GM23338 (cell line): ENCODE measurements around the gene WDR77. TPM values are rescaled to one million over a fixed set of nuclear protein-coding genes. Genes with fewer than 3 reads are reported as not detected.

ENCODE experiments used
- ATAC-seq: fragments of 200-7000 bp; cut with Tn5 transposase; 3 replicates; pipeline ENCODE4 v1.9.1; 2020
- DNase-seq: peaks from one replicate; pipeline ENCODE4 v3.0.0-alpha.2; 2015; ENCODE audit warnings: low spot score
- H2AFZ ChIP-seq: fragments of 200-600 bp; sonication (generic); 2 replicates; pipeline ENCODE4 v1.8.0; 2016; ENCODE audit warnings: antibody characterized with exemption, mild to moderate bottlenecking, moderate library complexity
- H3F3A ChIP-seq: fragments of 200-600 bp; sonication (generic); replicated peaks from 2 replicates; pipeline ENCODE4 v1.8.0; 2017; ENCODE audit warnings: antibody characterized with exemption, mixed run types, low read depth
- H3K27ac ChIP-seq: fragments of 200-600 bp; sonication (generic); 2 replicates; pipeline ENCODE4 v1.6.1; 2016; ENCODE audit warnings: low read depth
- H3K27me3 ChIP-seq: fragments of 200-600 bp; sonication (generic); 2 replicates; pipeline ENCODE4 v1.8.0; 2016; ENCODE audit warnings: mild to moderate bottlenecking, mixed run types, moderate library complexity; ENCODE audit not compliant: insufficient read depth
- H3K36me3 ChIP-seq: fragments of 200-600 bp; sonication (generic); 2 replicates; pipeline ENCODE4 v1.8.0; 2016; ENCODE audit warnings: mild to moderate bottlenecking; ENCODE audit not compliant: insufficient read depth
- H3K4me1 ChIP-seq: fragments of 200-600 bp; sonication (generic); 2 replicates; pipeline ENCODE4 v1.8.0; 2016; ENCODE audit warnings: mild to moderate bottlenecking, moderate library complexity; ENCODE audit not compliant: insufficient read depth
- H3K4me2 ChIP-seq: fragments of 200-600 bp; sonication (generic); 2 replicates; pipeline ENCODE4 v1.7.1; 2017; ENCODE audit warnings: mixed run types
- H3K4me3 ChIP-seq: fragments of 200-600 bp; sonication (generic); 2 replicates; pipeline ENCODE4 v1.6.1; 2016; ENCODE audit warnings: mixed run types
- H3K79me2 ChIP-seq: fragments of 200-600 bp; sonication (generic); replicated peaks from 2 replicates; pipeline ENCODE4 v1.8.0; 2017; ENCODE audit warnings: mild to moderate bottlenecking; ENCODE audit not compliant: insufficient read depth
- H3K9me2 ChIP-seq: fragments of 200-600 bp; sonication (generic); 2 replicates; pipeline ENCODE4 v1.8.0; 2017; ENCODE audit not compliant: insufficient read depth
- H4K20me1 ChIP-seq: fragments of 200-600 bp; sonication (generic); replicated peaks from 2 replicates; pipeline ENCODE4 v1.8.0; 2017; ENCODE audit warnings: mild to moderate bottlenecking; ENCODE audit not compliant: insufficient read depth
- H3K27ac Mint-ChIP-seq: 2 replicates; pipeline ENCODE4 v1.8.0; 2020; ENCODE audit warnings: inconsistent platforms, mild to moderate bottlenecking, moderate library complexity, mixed read lengths
- H3K27me3 Mint-ChIP-seq: 3 replicates; pipeline ENCODE4 v1.8.0; 2022; ENCODE audit warnings: low read depth, mild to moderate bottlenecking, moderate library complexity, mixed read lengths, inconsistent platforms; ENCODE audit not compliant: insufficient read depth, poor library complexity
- H3K36me3 Mint-ChIP-seq: 3 replicates; pipeline ENCODE4 v1.8.0; 2021; ENCODE audit warnings: low read depth, mild to moderate bottlenecking, inconsistent platforms, moderate library complexity, mixed read lengths
- H3K4me1 Mint-ChIP-seq: 3 replicates; pipeline ENCODE4 v1.8.0; 2020; ENCODE audit warnings: mild to moderate bottlenecking, inconsistent platforms, mixed read lengths
- H3K4me3 Mint-ChIP-seq: 3 replicates; pipeline ENCODE4 v1.8.0; 2021; ENCODE audit warnings: moderate library complexity, mild to moderate bottlenecking, inconsistent platforms, mixed read lengths
- H3K9me3 Mint-ChIP-seq: 3 replicates; pipeline ENCODE4 v1.8.0; 2020; ENCODE audit warnings: moderate library complexity, mild to moderate bottlenecking, inconsistent platforms, mixed read lengths
- CREB1 ChIP-seq: fragments of 250-450 bp; sonication (Bioruptor Pico); IDR thresholded peaks from 2 replicates; pipeline ENCODE4 v1.5.0; 2020; ENCODE audit warnings: low read depth, mild to moderate bottlenecking, moderate library complexity
- EZH2phosphoT487 ChIP-seq: fragments of 200-600 bp; sonication (generic); IDR thresholded peaks from one replicate; pipeline ENCODE4 v1.8.1; 2018; ENCODE audit warnings: antibody characterized with exemption; ENCODE audit not compliant: unreplicated experiment
- JUNB ChIP-seq: IDR thresholded peaks from one replicate; pipeline ENCODE4 v1.6.1; 2016; ENCODE audit warnings: antibody characterized with exemption; ENCODE audit not compliant: unreplicated experiment
- NANOG ChIP-seq: IDR thresholded peaks from 2 replicates; pipeline ENCODE4 v1.6.1; 2016; ENCODE audit warnings: antibody characterized with exemption, borderline replicate concordance
- POLR2AphosphoS5 ChIP-seq: IDR thresholded peaks from 2 replicates; pipeline ENCODE4 v1.6.1; 2016; ENCODE audit warnings: antibody characterized with exemption, low read depth
- REST ChIP-seq: IDR thresholded peaks from one replicate; pipeline ENCODE4 v1.6.1; 2018; ENCODE audit warnings: antibody characterized with exemption; ENCODE audit not compliant: unreplicated experiment
- ZNF114 ChIP-seq: fragments of 250-450 bp; sonication (Bioruptor Pico); IDR thresholded peaks from 2 replicates; pipeline ENCODE4 v1.5.0; 2020; ENCODE audit warnings: mild to moderate bottlenecking, moderate library complexity
- ZNF462 ChIP-seq: fragments of 250-450 bp; sonication (Bioruptor Pico); IDR thresholded peaks from 2 replicates; pipeline ENCODE4 v1.5.0; 2020; ENCODE audit warnings: mild to moderate bottlenecking, moderate library complexity
- polyA plus RNA-seq: library from polyadenylated mRNA; unstranded; fragments of >200 nt; fragmentation: Nextera tagmentation; extraction: Ambion mirVana; gene quantifications from 2 replicates; pipeline ENCODE4 v1.2.1, GENCODE V29; 2016
- total RNA-seq: library from RNA; depleted of rRNA; stranded (reverse); fragments of >200 nt; shearing (Covaris generic); gene quantifications from 2 replicates; pipeline ENCODE4 v1.2.3, GENCODE V29; 2014

The WDR77 gene
- total and polyA plus RNA-seq, 2 experiments from 2014 or later, result 85.9 to 111 TPM

- Histone ChIP-seq H3K79me2 (no peaks in the 10 kb centered on the region), H3K27me3 (no peaks in the 10 kb centered on the region), H4K20me1 (no peaks in the 10 kb centered on the region), H3K4me3 (no peak overlapping the region), H3K9me2 (peaks cover 5% of the 10 kb centered on the region; the same call in 1 of the 2 replicates), H2AFZ (no peak overlapping the region), H3K27ac (no peak overlapping the region), H3K4me2 (no peak overlapping the region), H3K36me3 (no peaks in the 10 kb centered on the region), H3K4me1 (no peaks in the 10 kb centered on the region), H3F3A (no peaks in the 10 kb centered on the region)
- Mint-ChIP-seq H3K27me3 (peaks cover 3% of the 10 kb centered on the region), H3K27ac (no peak overlapping the region), H3K4me3 (no peak overlapping the region), H3K9me3 (no peaks in the 10 kb centered on the region; the same call in 2 of the 3 replicates), H3K36me3 (no peaks in the 10 kb centered on the region), H3K4me1 (peaks cover 5% of the 10 kb centered on the region; the same call in 2 of the 3 replicates)
- DNase-seq (no peak), ATAC-seq (no peak)
- no peak for TF ChIP-seq POLR2AphosphoS5
- TF ChIP-seq REST, result no peak
These were observed 39.6 kb upstream of the WDR77 start for GRCh38 chr1:111488669-111489068.

- H3K9me3 Mint-ChIP-seq, result no peaks in the 10 kb centered on the region
- no peak overlapping the region for H3K27ac Mint-ChIP-seq
- no peak overlapping the region for H2AFZ ChIP-seq
- no peaks in the 10 kb centered on the region for H4K20me1 ChIP-seq
- H3K36me3 Mint-ChIP-seq, result no peaks in the 10 kb centered on the region
- no peaks in the 10 kb centered on the region for H3K4me1 ChIP-seq
- H3K36me3 ChIP-seq, result no peaks in the 10 kb centered on the region
- no peaks in the 10 kb centered on the region for H3F3A ChIP-seq
- H3K4me1 Mint-ChIP-seq, result no peaks in the 10 kb centered on the region
- no peak overlapping the region for H3K4me3 Mint-ChIP-seq
- no peaks in the 10 kb centered on the region for H3K27me3 ChIP-seq
- H3K9me2 ChIP-seq, result peaks cover 3% of the 10 kb centered on the region; the same call in 1 of the 2 replicates
- H3K4me3 ChIP-seq, result no peak overlapping the region
- H3K79me2 ChIP-seq, result no peaks in the 10 kb centered on the region
- peaks cover 3% of the 10 kb centered on the region for H3K27me3 Mint-ChIP-seq
- H3K4me2 ChIP-seq, result no peak overlapping the region
- ATAC-seq, result no peak
- DNase-seq, result no peak
- no peak overlapping the region for H3K27ac ChIP-seq
- no peak for TF ChIP-seq JUNB
- TF ChIP-seq NANOG, result no peak
- no peak for TF ChIP-seq REST
- TF ChIP-seq ZNF114 (CRISPR knock-in tag), result no peak
- TF ChIP-seq CREB1 (CRISPR knock-in tag), result no peak
- TF ChIP-seq ZNF462 (CRISPR knock-in tag), result no peak
- TF ChIP-seq POLR2AphosphoS5, result no peak
- TF ChIP-seq EZH2phosphoT487, result no peak
These were observed 38.1 kb upstream of the WDR77 start for GRCh38 chr1:111487133-111487532.
